GM12878 (cell line): ENCODE measurements around the gene TSFM. TPM values are rescaled to one million over a fixed set of nuclear protein-coding genes. Genes with fewer than 3 reads are reported as not detected.

Experiments
- ATAC-seq: fragments of 200-7000 bp; cut with Tn5 transposase; 3 replicates; pipeline ENCODE4 v1.9.1; 2020; ENCODE audit warnings: mild to moderate bottlenecking, moderate library complexity
- BruUV-seq: library from RNA; stranded (reverse); fragments of 400-500 nt; replicated peaks from 2 replicates; lab custom pipeline; 2021; lab: Mats Ljungman, UMichigan
- CTCF ChIA-PET: fragments of 300-600 bp; sonication (Branson Sonifier 250); formaldehyde crosslinking; extraction: SDS; loops from one replicate; lab custom pipeline; 2021; ENCODE audit warnings: inconsistent platforms; lab: Yijun Ruan, JAX
- POLR2A ChIA-PET: fragments of 350-600 bp; formaldehyde crosslinking; extraction: SDS; loops from one replicate; lab custom pipeline; 2021; ENCODE audit warnings: inconsistent platforms; lab: Charles Lee
- RAD21 ChIA-PET: fragments of 300-600 bp; sonication (Branson Sonifier 250); formaldehyde crosslinking; loops from one replicate; lab custom pipeline; 2023; ENCODE audit warnings: antibody characterized with exemption; ENCODE audit not compliant: unreplicated experiment; lab: Charles Lee
- SMC1A ChIA-PET: fragments of 300-600 bp; sonication (Branson Sonifier 250); formaldehyde crosslinking; loops from one replicate; lab custom pipeline; 2023; ENCODE audit not compliant: unreplicated experiment, uncharacterized antibody; lab: Charles Lee
- DNase-seq: peaks from one replicate; pipeline ENCODE4 v3.0.0-alpha.2; 2011; ENCODE audit warnings: low read depth, low spot score
- FAIRE-seq: peaks from 3 replicates; lab custom pipeline; 2011; peaks lifted over from hg19 to GRCh38; lab: Jason Lieb, UNC
- H2AFZ ChIP-seq: 2 replicates; pipeline ENCODE4 v1.6.0; 2011; ENCODE audit warnings: low read depth, low read length, control low read depth; ENCODE audit not compliant: control insufficient read depth
- H3K27ac ChIP-seq: 2 replicates; pipeline ENCODE4 v1.5.1; 2011; ENCODE audit warnings: control low read depth; ENCODE audit not compliant: control insufficient read depth, insufficient read depth
- H3K27me3 ChIP-seq, 2 experiments: replicated peaks in 1 of 2; 2 replicates each; pipeline versions ENCODE4 v1.6.0 to v1.6.1; 2011; ENCODE audit warnings: low read length in 1 of 2; ENCODE audit not compliant: control insufficient read depth in 2 of 2, insufficient read depth in 2 of 2
- H3K36me3 ChIP-seq, 2 experiments: 2 replicates each; pipeline ENCODE4 v1.5.1; 2011; ENCODE audit warnings: low read length in 1 of 2; ENCODE audit not compliant: control insufficient read depth in 2 of 2, insufficient read depth in 2 of 2
- H3K4me1 ChIP-seq: 2 replicates; pipeline ENCODE4 v1.6.1; 2011; ENCODE audit warnings: mild to moderate bottlenecking, low read length, moderate library complexity, mixed read lengths; ENCODE audit not compliant: control insufficient read depth, insufficient read depth
- H3K4me2 ChIP-seq: 2 replicates; pipeline ENCODE4 v1.6.0; 2011; ENCODE audit warnings: control low read depth; ENCODE audit not compliant: control insufficient read depth, insufficient read depth
- H3K4me3 ChIP-seq: fragments of 200-600 bp; sonication (generic); 2 replicates; pipeline ENCODE4 v1.5.1; 2016
- H3K79me2 ChIP-seq: 2 replicates; pipeline ENCODE4 v1.6.0; 2011; ENCODE audit warnings: low read length; ENCODE audit not compliant: control insufficient read depth, insufficient read depth
- H3K9ac ChIP-seq: 2 replicates; pipeline ENCODE4 v1.8.0; 2011; ENCODE audit warnings: low read length, control low read depth, mixed read lengths; ENCODE audit not compliant: control insufficient read depth, insufficient read depth
- H3K9me3 ChIP-seq: replicated peaks from 3 replicates; pipeline ENCODE4 v1.5.1; 2011; ENCODE audit warnings: mild to moderate bottlenecking, low read length; ENCODE audit not compliant: control insufficient read depth, insufficient read depth
- H4K20me1 ChIP-seq: 2 replicates; pipeline ENCODE4 v1.6.0; 2011; ENCODE audit not compliant: control insufficient read depth, insufficient read depth
- BACH1 ChIP-seq: fragments of 450-650 bp; IDR thresholded peaks from 2 replicates; pipeline ENCODE4 v1.6.1; 2017; ENCODE audit warnings: mild to moderate bottlenecking, borderline replicate concordance
- BCL3 ChIP-seq: IDR thresholded peaks from 2 replicates; pipeline ENCODE4 v1.6.1; 2011; ENCODE audit warnings: borderline replicate concordance, low read depth, mild to moderate bottlenecking, moderate library complexity, low read length; ENCODE audit not compliant: insufficient read depth, poor library complexity, severe bottlenecking
- BHLHE40 ChIP-seq, 2 experiments: fragments of 450-650 bp in 1 of 2; IDR thresholded peaks; 2 replicates each; pipeline ENCODE4 v1.6.1; 2011 to 2017; ENCODE audit warnings: low read depth in 2 of 2, borderline replicate concordance in 1 of 2, improper control_type of control experiment in 1 of 2, low read length in 1 of 2, mild to moderate bottlenecking in 1 of 2
- DPF2 ChIP-seq: fragments of 450-650 bp; IDR thresholded peaks from 2 replicates; pipeline ENCODE4 v1.6.1; 2017; ENCODE audit warnings: mild to moderate bottlenecking
- GATAD2B ChIP-seq: fragments of 450-650 bp; conservative IDR thresholded peaks from 2 replicates; pipeline ENCODE4 v1.6.1; 2017; ENCODE audit warnings: low read depth, mild to moderate bottlenecking, moderate library complexity
- IKZF1 ChIP-seq: fragments of 450-650 bp; conservative IDR thresholded peaks from 2 replicates; pipeline ENCODE4 v1.6.1; 2017; ENCODE audit warnings: antibody characterized with exemption, mild to moderate bottlenecking
- LARP7 ChIP-seq: fragments of 450-650 bp; IDR thresholded peaks from 2 replicates; pipeline ENCODE4 v1.6.1; 2017; ENCODE audit warnings: mild to moderate bottlenecking
- NFIC ChIP-seq: IDR thresholded peaks from 2 replicates; pipeline ENCODE4 v1.6.1; 2012; ENCODE audit warnings: low read depth, mild to moderate bottlenecking, inconsistent platforms, low read length, moderate library complexity
- NR2C1 ChIP-seq: fragments of 450-650 bp; IDR thresholded peaks from 2 replicates; pipeline ENCODE4 v1.6.1; 2017; ENCODE audit warnings: antibody characterized with exemption, mild to moderate bottlenecking, moderate library complexity
- NR2F1 ChIP-seq: fragments of 450-650 bp; conservative IDR thresholded peaks from 2 replicates; pipeline ENCODE4 v1.6.1; 2017; ENCODE audit warnings: mild to moderate bottlenecking
- SPI1 ChIP-seq: IDR thresholded peaks from 2 replicates; pipeline ENCODE4 v1.6.1; 2011; ENCODE audit warnings: low read depth, mild to moderate bottlenecking, low read length, moderate library complexity, borderline replicate concordance; ENCODE audit not compliant: insufficient read depth
- YY1 ChIP-seq: IDR thresholded peaks from 2 replicates; pipeline ENCODE4 v1.6.1; 2011; ENCODE audit warnings: low read depth, mild to moderate bottlenecking, low read length
- ZNF217 ChIP-seq: fragments of 450-650 bp; IDR thresholded peaks from 2 replicates; pipeline ENCODE4 v1.6.1; 2017; ENCODE audit warnings: antibody characterized with exemption, mild to moderate bottlenecking
- ZNF24 ChIP-seq: fragments of 450-650 bp; IDR thresholded peaks from 2 replicates; pipeline ENCODE4 v1.6.1; 2017; ENCODE audit warnings: antibody characterized with exemption, mild to moderate bottlenecking
- ZNF384 ChIP-seq: IDR thresholded peaks from 2 replicates; pipeline ENCODE4 v1.6.1; 2012; ENCODE audit warnings: low read depth, mild to moderate bottlenecking, low read length, improper control_type of control experiment, borderline replicate concordance
- WGBS: methylation state at CpG from one replicate; pipeline ENCODE4 v1.1.6; 2016; ENCODE audit warnings: low lambda C conversion rate; ENCODE audit not compliant: insufficient replicate concordance, insufficient coverage; ENCODE audit errors: missing lambda C conversion rate; 5-methylcytosine and 5-hydroxymethylcytosine counted together
- in situ Hi-C: fragments of 300-500 bp; cut with MboI; formaldehyde crosslinking; loops from 9 replicates; pipeline ENCODE4 v1.14.3; 2018; ENCODE audit warnings: mixed read lengths
- intact Hi-C: fragments of 100-400 bp; cut with micrococcal nuclease; formaldehyde crosslinking; loops from one replicate; pipeline ENCODE4 v1.14.2; 2022; ENCODE audit not compliant: unreplicated experiment
- polyA plus RNA-seq, 11 experiments: library from polyadenylated mRNA; depleted of rRNA in 4 of 11; unstranded in 6 of 11; stranded (reverse) in 5 of 11; fragments of >200 nt; fragmentation: Nextera tagmentation in 4 of 11; fragmentation: Illumina TruSeq in 1 of 11; extraction: Ambion mirVana in 4 of 11; extraction: Trizol in 1 of 11; gene quantifications; 1 replicate in 1 of 11; 2 replicates in 10 of 11; pipeline versions ENCODE4 v1.2.1 to v1.2.3, GENCODE V29; 2011 to 2016; ENCODE audit warnings: inconsistent platforms in 2 of 11, missing spikeins in 2 of 11, low read depth in 1 of 11
- total RNA-seq, 4 experiments: library from RNA; depleted of rRNA in 3 of 4; stranded (reverse); fragments of >200 nt in 3 of 4; fragmentation: Illumina TruSeq in 1 of 4; extraction: Trizol in 1 of 4; gene quantifications; 2 replicates each; pipeline versions ENCODE4 v1.2.1 to v1.2.3, GENCODE V29; 2013 to 2021

The TSFM gene
- total and polyA plus RNA-seq, 10 of the 15 experiments (the other 5 are each of a cell fraction or from before 2014, with no cell fraction given), result 36.7 to 132 (median 45.6) TPM

GRCh38 chr12:57755454-57756372 is 26.9 kb upstream of the TSFM start:
- no peak for FAIRE-seq
- Histone ChIP-seq H3K27me3 (no peaks in the 10 kb centered on the region), H3K27ac (peak overlapping the region; percentile 43; the same call in 1 of the 2 replicates), H3K9ac (peak overlapping the region; percentile 60), H3K79me2 (peaks cover 15% of the 10 kb centered on the region), H3K4me2 (peak overlapping the region; percentile 58), H3K36me3 (peaks cover 0 to 4% of the 10 kb centered on the region in 2 experiments; a peak in 2 of 4 replicates), H2AFZ (peak overlapping the region; percentile 6; the same call in 1 of the 2 replicates), H3K4me3 (peak overlapping the region; percentile 85), H3K9me3 (no peaks in the 10 kb centered on the region; the same call in 2 of the 3 replicates), H3K4me1 (peaks cover 26% of the 10 kb centered on the region), H4K20me1 (no peaks in the 10 kb centered on the region; the same call in 1 of the 2 replicates)
- ChIA-PET RAD21 (interaction anchor here (0.6 to 2.0 kb wide), 7 partner anchors 11 to 186 kb away, joined by 3 to 13 read pairs (median 6); partner anchors contain the start of genes ATP23, EEF1AKMT3, METTL1 and TSPAN31), CTCF (interaction anchor here (0.6 to 4.7 kb wide), 29 partner anchors 7 to 477 kb away, joined by 3 to 62 read pairs (median 5); partner anchors contain the start of genes CYP27B1, EEF1AKMT3, METTL1 and TSFM), POLR2A (interaction anchor here (1.0 to 2.5 kb wide), 7 partner anchors 8 to 28 kb away, joined by 3 to 19 read pairs (median 5); partner anchors contain the start of genes EEF1AKMT3, METTL1 and TSPAN31), SMC1A (interaction anchor here (1.0 to 1.9 kb wide), 11 partner anchors 11 to 150 kb away, joined by 3 to 14 read pairs (median 4); partner anchors contain the start of genes CYP27B1, EEF1AKMT3, METTL1 and TSFM)
- TF ChIP-seq BHLHE40 (IDR thresholded peaks at IDR 0.05; ENCODE audit: borderline replicate concordance in 1 of 2, low read depth in 2 of 2, low read length in 1 of 2) (peak in 1 of 2 experiments; percentile 32; a peak in 1 of 4 replicates), BACH1 (peak; percentile 33; the same call in 1 of the 2 replicates), YY1 (no peak), NR2C1 (0 out of 2 replicates have a peak, but pooled peaks have one; percentile 24), IKZF1 (peak; percentile 41), LARP7 (peak; percentile 58; the same call in 1 of the 2 replicates), NFIC (no peak), ZNF217 (0 out of 2 replicates have a peak, but pooled peaks have one; percentile 39), DPF2 (peak; percentile 42; the same call in 1 of the 2 replicates), NR2F1 (peak; percentile 85), GATAD2B (peak; percentile 43; the same call in 1 of the 2 replicates), ZNF24 (no peak), ZNF384 (no peak), SPI1 (peak; percentile 56), BCL3 (no peak)
- in situ Hi-C loops (no loop called here), intact Hi-C loops (loop anchor here (1.0 to 10.0 kb wide), 4 partner anchors 17 to 281 kb away; partner anchors contain the start of genes ARHGAP9, EEF1AKMT3 and METTL1)
- no TSS peak for BruUV-seq
- 4% methylated on average over 35 of the region's 76 CpGs for WGBS
- DNase-seq, result no peak
- no peak for ATAC-seq
